B cell (primary cell): Measurements from ENCODE around the gene PRR35. TPM values are rescaled to one million over a fixed set of nuclear protein-coding genes. Genes with fewer than 3 reads are reported as not detected.

Experiments used
- ATAC-seq: fragments of 200-7000 bp; cut with Tn5 transposase; one replicate; pipeline ENCODE4 v1.10.0; 2021; ENCODE audit warnings: low read depth, mild to moderate bottlenecking, moderate number of reproducible peaks, moderate library complexity
- CTCF ChIA-PET: fragments of 350-600 bp; sonication (Branson Sonifier 250); formaldehyde crosslinking; loops from one replicate; lab custom pipeline; 2021; ENCODE audit warnings: antibody characterized with exemption, inconsistent platforms; lab: Charles Lee
- POLR2A ChIA-PET: fragments of 350-600 bp; sonication (Branson Sonifier 250); formaldehyde crosslinking; loops from one replicate; lab custom pipeline; 2021; ENCODE audit warnings: antibody characterized with exemption; lab: Charles Lee
- DNase-seq: peaks from one replicate; pipeline ENCODE4 v3.0.0; 2013
- H2AFZ ChIP-seq: 2 replicates; pipeline ENCODE4 v1.6.1; 2012; ENCODE audit warnings: mild to moderate bottlenecking, low read depth, low read length; ENCODE audit not compliant: insufficient read depth, poor library complexity, severe bottlenecking
- H3K27ac ChIP-seq, 2 donors: 1 replicate in 1 of 2; 2 replicates in 1 of 2; pipeline ENCODE4 v1.5.1; 2012 to 2013; ENCODE audit warnings: low read length in 2 of 2, mild to moderate bottlenecking in 2 of 2, moderate library complexity in 1 of 2
- H3K27me3 ChIP-seq, 4 experiments: fragments of 200-600 bp in 1 of 4; sonication (generic) in 1 of 4; replicated peaks in 1 of 4; 1 replicate in 2 of 4; 2 replicates in 2 of 4; pipeline versions ENCODE4 v1.6.1 to v1.7.0; 2013 to 2016; ENCODE audit warnings: low read length in 3 of 4, mild to moderate bottlenecking in 2 of 4, mixed read lengths in 1 of 4, moderate library complexity in 1 of 4; ENCODE audit not compliant: insufficient read depth in 4 of 4, control insufficient read depth in 3 of 4; ENCODE audit errors: control extremely low read depth in 1 of 4
- H3K36me3 ChIP-seq, 2 experiments: replicated peaks in 1 of 2; 1 replicate in 1 of 2; 2 replicates in 1 of 2; pipeline versions ENCODE4 v1.6.1 to v1.7.1; 2013; ENCODE audit warnings: low read length in 1 of 2; ENCODE audit not compliant: insufficient read depth in 2 of 2, control insufficient read depth in 1 of 2; ENCODE audit errors: control extremely low read depth in 1 of 2, extremely low read depth in 1 of 2
- H3K4me1 ChIP-seq, 2 donors: fragments of 200-600 bp in 1 of 2; sonication (generic) in 1 of 2; 1 replicate in 1 of 2; 2 replicates in 1 of 2; pipeline versions ENCODE4 v1.5.1 to v1.6.1; 2013 to 2017; ENCODE audit warnings: low read length in 2 of 2; ENCODE audit not compliant: control insufficient read depth in 2 of 2, insufficient read depth in 2 of 2
- H3K4me2 ChIP-seq: replicated peaks from 2 replicates; pipeline ENCODE3; 2012; ENCODE audit warnings: mild to moderate bottlenecking, low read depth, low read length; ENCODE audit not compliant: poor library complexity, severe bottlenecking
- H3K4me3 ChIP-seq, 5 experiments: fragments of 200-600 bp in 1 of 5; sonication (generic) in 1 of 5; 1 replicate in 3 of 5; 2 replicates in 2 of 5; pipeline versions ENCODE4 v1.5.1 to v1.7.0; 2011 to 2016; ENCODE audit warnings: low read length in 4 of 5, mild to moderate bottlenecking in 4 of 5, low read depth in 2 of 5, control low read depth in 1 of 5, moderate library complexity in 1 of 5; ENCODE audit not compliant: insufficient read depth in 1 of 5; ENCODE audit errors: control extremely low read depth in 1 of 5, extremely low read depth in 1 of 5
- H3K79me2 ChIP-seq: fragments of 200-600 bp; sonication (generic); one replicate; pipeline ENCODE4 v1.6.0; 2016; ENCODE audit warnings: low read length; ENCODE audit not compliant: control insufficient read depth, insufficient read depth
- H3K9ac ChIP-seq: fragments of 200-600 bp; sonication (generic); 2 replicates; pipeline ENCODE4 v1.6.1; 2017; ENCODE audit warnings: mild to moderate bottlenecking, low read length, moderate library complexity
- H3K9me3 ChIP-seq, 3 donors: one replicate each; pipeline versions ENCODE4 v1.6.1 to v1.7.1; 2013; ENCODE audit warnings: low read length in 2 of 3; ENCODE audit not compliant: control insufficient read depth in 2 of 3, insufficient read depth in 1 of 3; ENCODE audit errors: control extremely low read depth in 1 of 3
- H4K20me1 ChIP-seq: 2 replicates; pipeline ENCODE4 v1.6.0; 2012; ENCODE audit warnings: mild to moderate bottlenecking, low read length; ENCODE audit not compliant: insufficient read depth, control insufficient read depth, poor library complexity, severe bottlenecking
- H3K27ac Mint-ChIP-seq: one replicate; pipeline ENCODE4 v1.8.0; 2021; ENCODE audit warnings: mixed read lengths
- H3K27me3 Mint-ChIP-seq: one replicate; pipeline ENCODE4 v1.8.0; 2021; ENCODE audit warnings: mixed read lengths
- H3K4me1 Mint-ChIP-seq: one replicate; pipeline ENCODE4 v1.8.0; 2021; ENCODE audit warnings: mixed read lengths
- H3K4me3 Mint-ChIP-seq: one replicate; pipeline ENCODE4 v1.8.0; 2021; ENCODE audit warnings: mixed read lengths
- H3K9me3 Mint-ChIP-seq: one replicate; pipeline ENCODE4 v1.8.0; 2022; ENCODE audit warnings: mixed read lengths; ENCODE audit not compliant: insufficient read depth
- EZH2 ChIP-seq: IDR thresholded peaks from 2 replicates; pipeline ENCODE4 v1.6.1; 2012; ENCODE audit warnings: borderline replicate concordance, low read depth, mild to moderate bottlenecking, moderate library complexity, low read length; ENCODE audit not compliant: insufficient read depth, poor library complexity, severe bottlenecking
- WGBS: methylation state at CpG from one replicate; pipeline ENCODE4 v1.1.5; 2013; ENCODE audit warnings: missing lambda C conversion rate; ENCODE audit not compliant: insufficient coverage; 5-methylcytosine and 5-hydroxymethylcytosine counted together
- intact Hi-C: fragments of 100-400 bp; cut with micrococcal nuclease; formaldehyde crosslinking; loops from one replicate; pipeline ENCODE4 v1.10.0; 2022
- polyA plus RNA-seq: library from polyadenylated mRNA; depleted of rRNA; stranded (reverse); fragments of >200 nt; gene quantifications from 2 replicates; pipeline ENCODE4 v1.2.3, GENCODE V29; 2012
- total RNA-seq, 2 donors: library from RNA; stranded (reverse); fragments of 120-200 nt in 1 of 2; gene quantifications; 1 replicate in 1 of 2; 2 replicates in 1 of 2; pipeline versions ENCODE4 v1.2.3 to v1.2.4, GENCODE V29; 2013 to 2022
- TF ChIP-seq, protein P1 (sequence below): fragments of 200-600 bp; IDR thresholded peaks from one replicate; pipeline ENCODE4 v1.8.0; 2022; ENCODE audit warnings: antibody characterized with exemption, mild to moderate bottlenecking

PRR35 gene
- total and polyA plus RNA-seq, 2 donors (not counting 1 experiment from before 2014, with no cell fraction given) = not detected

DNA sequence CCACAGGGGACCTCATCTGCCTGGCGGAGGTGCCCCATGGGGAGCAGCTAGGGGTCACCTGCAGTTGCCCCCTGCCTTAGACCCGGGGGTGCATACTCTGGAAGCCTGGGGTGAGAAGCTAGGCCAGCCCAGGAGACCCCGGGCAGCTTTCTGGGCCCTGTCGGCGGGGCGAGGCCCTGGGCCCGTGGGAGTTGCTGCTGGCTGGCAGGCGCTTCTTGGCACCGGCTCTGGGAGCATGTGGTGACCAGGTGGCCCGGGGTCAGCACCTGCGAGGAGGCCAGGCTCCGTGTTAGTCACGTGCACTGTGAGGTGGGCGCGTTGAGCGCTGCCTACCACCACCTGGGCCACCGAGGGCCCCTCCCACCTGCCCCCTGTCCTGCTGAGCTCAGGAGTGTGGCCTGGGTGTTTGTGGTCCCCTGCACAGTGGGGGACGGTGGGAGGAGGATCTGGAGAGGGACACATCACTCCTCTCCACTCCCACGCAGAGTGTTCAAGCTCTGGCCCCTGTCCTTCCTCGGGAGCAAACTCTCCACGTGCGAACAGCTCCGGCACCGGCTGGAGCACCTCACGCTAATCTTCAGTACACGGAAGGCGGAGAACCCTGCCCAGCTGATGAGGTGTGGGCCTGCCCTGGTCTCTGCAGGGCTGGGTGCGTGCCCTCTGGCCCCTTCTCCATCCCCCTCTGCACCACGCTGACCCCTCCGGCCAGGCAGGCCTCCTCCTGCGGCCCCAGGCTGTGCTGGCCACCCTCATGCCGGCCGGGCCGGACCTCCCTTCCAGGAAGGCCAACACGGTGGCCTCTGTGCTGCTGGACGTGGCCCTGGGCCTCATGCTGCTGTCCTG, 15.4 kb downstream of the PRR35 start:
- Mint-ChIP-seq H3K4me1 (peaks cover 17% of the 10 kb centered on the region), H3K4me3 (no peak overlapping the region), H3K27me3 (no peaks in the 10 kb centered on the region), H3K9me3 (no peaks in the 10 kb centered on the region), H3K27ac (no peak overlapping the region)
- TF ChIP-seq EZH2 = no peak
- TF ChIP-seq, protein P1, sequence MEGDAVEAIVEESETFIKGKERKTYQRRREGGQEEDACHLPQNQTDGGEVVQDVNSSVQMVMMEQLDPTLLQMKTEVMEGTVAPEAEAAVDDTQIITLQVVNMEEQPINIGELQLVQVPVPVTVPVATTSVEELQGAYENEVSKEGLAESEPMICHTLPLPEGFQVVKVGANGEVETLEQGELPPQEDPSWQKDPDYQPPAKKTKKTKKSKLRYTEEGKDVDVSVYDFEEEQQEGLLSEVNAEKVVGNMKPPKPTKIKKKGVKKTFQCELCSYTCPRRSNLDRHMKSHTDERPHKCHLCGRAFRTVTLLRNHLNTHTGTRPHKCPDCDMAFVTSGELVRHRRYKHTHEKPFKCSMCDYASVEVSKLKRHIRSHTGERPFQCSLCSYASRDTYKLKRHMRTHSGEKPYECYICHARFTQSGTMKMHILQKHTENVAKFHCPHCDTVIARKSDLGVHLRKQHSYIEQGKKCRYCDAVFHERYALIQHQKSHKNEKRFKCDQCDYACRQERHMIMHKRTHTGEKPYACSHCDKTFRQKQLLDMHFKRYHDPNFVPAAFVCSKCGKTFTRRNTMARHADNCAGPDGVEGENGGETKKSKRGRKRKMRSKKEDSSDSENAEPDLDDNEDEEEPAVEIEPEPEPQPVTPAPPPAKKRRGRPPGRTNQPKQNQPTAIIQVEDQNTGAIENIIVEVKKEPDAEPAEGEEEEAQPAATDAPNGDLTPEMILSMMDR = no peak
- Histone ChIP-seq H3K4me2 (no peak overlapping the region), H3K4me3 (no peak overlapping the region), H3K27ac (no peak overlapping the region), H3K27me3 (no peaks in the 10 kb centered on the region), H3K9me3 (no peaks in the 10 kb centered on the region), H4K20me1 (no peaks in the 10 kb centered on the region), H2AFZ (no peak overlapping the region), H3K9ac (no peak overlapping the region), H3K79me2 (peaks cover 3% of the 10 kb centered on the region), H3K36me3 (peaks cover 0 to 5% of the 10 kb centered on the region in 2 experiments), H3K4me1 (peaks cover 5 to 13% of the 10 kb centered on the region in 2 donors)
- POLR2A ChIA-PET = no interaction called here
- WGBS = 93% methylated on average over 33 of the region's 36 CpGs
- ATAC-seq (no peak), DNase-seq (no peak)
- CTCF ChIA-PET = no interaction called here
- intact Hi-C loops = no loop called here

DNA sequence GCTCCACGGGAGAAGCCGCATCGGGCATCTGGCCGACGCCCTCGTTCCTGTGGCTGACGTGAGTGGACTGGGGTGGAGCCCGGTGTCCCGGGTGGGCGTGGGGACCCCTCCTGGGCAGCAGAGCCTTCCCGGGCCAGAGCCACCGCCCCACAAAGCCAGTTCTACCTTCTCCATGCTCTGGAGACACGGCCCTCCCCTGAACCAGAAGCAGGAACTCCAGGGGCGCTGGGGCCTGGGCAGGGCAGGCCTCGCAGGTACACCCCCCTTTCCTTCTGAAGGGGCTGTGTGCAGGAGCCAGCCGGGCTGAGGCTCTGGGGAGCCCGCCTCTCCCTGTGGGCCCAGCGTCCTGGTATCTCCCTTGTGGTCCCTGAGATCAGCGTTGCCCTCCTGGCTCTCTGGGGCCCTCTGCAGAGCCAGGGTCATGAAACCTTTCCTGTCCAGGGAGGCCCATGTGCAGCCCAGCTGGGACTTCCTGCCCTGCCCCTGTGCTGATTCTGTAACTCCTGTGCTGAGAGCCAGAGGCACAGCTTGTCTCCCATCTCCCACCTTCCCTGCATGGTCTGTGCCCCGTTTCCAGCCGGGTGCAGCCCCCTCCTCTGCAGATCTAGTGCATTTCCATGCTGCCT, 16.1 kb downstream of the PRR35 start:
- H2AFZ ChIP-seq = no peak overlapping the region
- intact Hi-C loops = no loop called here
- H3K27me3 ChIP-seq = no peaks in the 10 kb centered on the region
- H3K36me3 ChIP-seq = peaks cover 0 to 5% of the 10 kb centered on the region in 2 experiments
- no peak for ATAC-seq
- H3K4me1 Mint-ChIP-seq = peaks cover 10% of the 10 kb centered on the region
- POLR2A ChIA-PET = no interaction called here
- no peak for DNase-seq
- H3K9ac ChIP-seq = no peak overlapping the region
- no peaks in the 10 kb centered on the region for H4K20me1 ChIP-seq
- 78% methylated on average over 18 of the region's 21 CpGs for WGBS
- peaks cover 0 to 8% of the 10 kb centered on the region in 2 donors for H3K4me1 ChIP-seq
- no peak overlapping the region for H3K4me3 Mint-ChIP-seq
- H3K9me3 ChIP-seq = no peaks in the 10 kb centered on the region
- no peak overlapping the region for H3K27ac ChIP-seq
- H3K4me3 ChIP-seq = no peak overlapping the region
- no peaks in the 10 kb centered on the region for H3K27me3 Mint-ChIP-seq
- TF ChIP-seq EZH2 = no peak
- TF ChIP-seq, protein P1 = no peak
- H3K4me2 ChIP-seq = no peak overlapping the region
- H3K27ac Mint-ChIP-seq = no peak overlapping the region
- no peaks in the 10 kb centered on the region for H3K9me3 Mint-ChIP-seq
- CTCF ChIA-PET = interaction anchor here (0.8 to 1.2 kb wide), 3 partner anchors 17 to 184 kb away, joined by 3 to 4 read pairs (median 3); no protein-coding TSS in a partner anchor
- no peaks in the 10 kb centered on the region for H3K79me2 ChIP-seq
